GM13977 (cell line): ENCODE results near the gene DLX2.

ENCODE experiments used
- DNase-seq: peaks from one replicate; pipeline ENCODE4 v3.0.0; 2012; ENCODE audit warnings: low spot score
- in situ Hi-C: fragments of 300-500 bp; cut with MboI; formaldehyde crosslinking; loops from one replicate; pipeline ENCODE4 v1.12.0; 2022; ENCODE audit warnings: low sequenced_read_pairs, low pct_unique_long_range_greater_than_20kb, mixed read lengths, inconsistent platforms; ENCODE audit not compliant: unreplicated experiment
- TF ChIP-seq, protein P1 (sequence below): IDR thresholded peaks from 2 replicates; pipeline ENCODE4 v1.5.1; 2012; ENCODE audit warnings: mild to moderate bottlenecking, control low read depth; ENCODE audit not compliant: insufficient read depth; ENCODE audit errors: extremely low read depth, missing control alignments

The DLX2 gene

DNA sequence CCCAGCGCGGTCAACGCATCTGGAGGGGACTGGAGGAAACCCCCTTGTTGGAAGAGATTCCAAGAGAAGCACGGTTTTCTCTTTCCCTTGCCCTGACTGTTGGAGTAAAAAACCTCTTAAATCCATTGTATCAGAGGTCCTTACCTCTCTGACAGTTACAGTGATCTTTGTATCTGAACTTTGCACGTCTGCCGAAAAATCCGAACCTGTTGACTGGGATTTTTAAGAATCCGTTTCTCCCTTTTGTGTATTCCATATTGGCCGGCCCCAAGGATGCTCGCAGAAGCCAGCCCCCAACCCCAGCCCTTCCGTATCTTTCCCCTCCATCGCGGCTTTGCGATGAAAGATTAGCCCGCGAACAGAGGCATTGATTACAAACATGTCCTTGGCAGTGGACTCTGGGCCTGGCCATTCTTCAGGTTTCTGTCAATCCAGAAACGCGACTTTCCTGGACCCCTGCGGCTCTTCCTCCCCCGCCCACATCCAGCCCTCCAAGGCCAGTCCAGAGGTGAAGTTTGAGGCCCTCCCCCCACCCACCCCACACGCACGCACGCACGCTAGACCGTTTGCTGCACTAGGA lies 22.0 kb downstream of the DLX2 start:
- in situ Hi-C loops, result loop anchor here (10.0 to 25.0 kb wide), 3 partner anchors 268 to 1366 kb away; partner anchors contain the start of genes GAD1 and SP5
- DNase-seq, result no peak
- TF ChIP-seq, protein P1, sequence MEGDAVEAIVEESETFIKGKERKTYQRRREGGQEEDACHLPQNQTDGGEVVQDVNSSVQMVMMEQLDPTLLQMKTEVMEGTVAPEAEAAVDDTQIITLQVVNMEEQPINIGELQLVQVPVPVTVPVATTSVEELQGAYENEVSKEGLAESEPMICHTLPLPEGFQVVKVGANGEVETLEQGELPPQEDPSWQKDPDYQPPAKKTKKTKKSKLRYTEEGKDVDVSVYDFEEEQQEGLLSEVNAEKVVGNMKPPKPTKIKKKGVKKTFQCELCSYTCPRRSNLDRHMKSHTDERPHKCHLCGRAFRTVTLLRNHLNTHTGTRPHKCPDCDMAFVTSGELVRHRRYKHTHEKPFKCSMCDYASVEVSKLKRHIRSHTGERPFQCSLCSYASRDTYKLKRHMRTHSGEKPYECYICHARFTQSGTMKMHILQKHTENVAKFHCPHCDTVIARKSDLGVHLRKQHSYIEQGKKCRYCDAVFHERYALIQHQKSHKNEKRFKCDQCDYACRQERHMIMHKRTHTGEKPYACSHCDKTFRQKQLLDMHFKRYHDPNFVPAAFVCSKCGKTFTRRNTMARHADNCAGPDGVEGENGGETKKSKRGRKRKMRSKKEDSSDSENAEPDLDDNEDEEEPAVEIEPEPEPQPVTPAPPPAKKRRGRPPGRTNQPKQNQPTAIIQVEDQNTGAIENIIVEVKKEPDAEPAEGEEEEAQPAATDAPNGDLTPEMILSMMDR, result no peak

DNA sequence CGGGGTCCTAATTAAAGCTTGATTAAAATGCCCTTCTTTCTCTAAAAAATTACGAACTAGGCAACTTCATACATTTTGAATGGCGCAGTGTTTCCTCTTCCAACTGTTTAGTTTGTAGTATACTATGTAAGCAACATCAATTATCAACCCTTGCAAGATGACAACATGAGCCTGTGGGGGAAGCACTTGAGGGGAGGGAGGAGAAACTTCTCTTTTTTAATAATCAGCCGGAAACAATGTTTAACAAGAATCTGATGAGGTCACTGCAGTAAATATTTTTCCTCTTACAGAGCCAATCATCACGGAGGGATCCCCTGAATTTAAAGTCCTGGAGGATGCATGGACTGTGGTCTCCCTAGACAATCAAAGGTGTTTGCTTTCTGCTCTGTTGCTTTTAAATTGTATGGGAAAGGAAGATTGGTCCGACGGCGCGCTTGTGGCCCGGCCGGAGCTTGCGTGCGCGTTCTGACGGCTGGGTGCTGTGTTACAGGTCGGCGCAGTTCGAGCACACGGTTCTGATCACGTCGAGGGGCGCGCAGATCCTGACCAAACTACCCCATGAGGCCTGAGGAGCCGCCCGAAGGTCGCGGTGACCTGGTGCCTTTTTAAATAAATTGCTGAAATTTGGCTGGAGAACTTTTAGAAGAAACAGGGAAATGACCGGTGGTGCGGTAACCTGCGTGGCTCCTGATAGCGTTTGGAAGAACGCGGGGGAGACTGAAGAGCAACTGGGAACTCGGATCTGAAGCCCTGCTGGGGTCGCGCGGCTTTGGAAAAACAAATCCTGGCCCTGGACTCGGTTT lies 22.7 kb downstream of the DLX2 start:
- in situ Hi-C loops, result loop anchor here (10.0 to 25.0 kb wide), 3 partner anchors 268 to 1365 kb away; partner anchors contain the start of genes GAD1 and SP5
- DNase-seq, result no peak
- TF ChIP-seq, protein P1, result no peak

DNA sequence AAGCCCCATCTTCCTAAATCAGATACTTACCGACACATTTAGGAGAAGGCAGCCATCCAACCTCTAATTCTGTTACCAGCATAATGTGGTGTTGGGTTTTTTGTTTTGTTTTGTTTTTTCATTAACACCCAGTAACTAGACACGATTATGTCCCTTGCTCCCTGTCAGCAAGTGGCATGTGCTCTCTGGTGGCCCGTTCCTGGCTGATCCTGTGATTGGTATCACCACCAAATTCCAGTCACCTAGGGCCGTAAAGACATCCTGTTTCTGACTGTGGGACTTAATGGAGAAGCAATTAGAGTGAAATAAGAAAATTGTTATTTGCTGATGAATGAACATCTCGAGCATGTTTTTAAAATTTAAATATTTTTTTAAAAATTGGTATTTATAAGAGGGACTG lies 23.3 kb downstream of the DLX2 start:
- in situ Hi-C loops, result loop anchor here (25.0 kb wide), 1 partner anchor 267 kb away; no protein-coding TSS in a partner anchor
- DNase-seq, result no peak
- TF ChIP-seq, protein P1, result no peak

DNA sequence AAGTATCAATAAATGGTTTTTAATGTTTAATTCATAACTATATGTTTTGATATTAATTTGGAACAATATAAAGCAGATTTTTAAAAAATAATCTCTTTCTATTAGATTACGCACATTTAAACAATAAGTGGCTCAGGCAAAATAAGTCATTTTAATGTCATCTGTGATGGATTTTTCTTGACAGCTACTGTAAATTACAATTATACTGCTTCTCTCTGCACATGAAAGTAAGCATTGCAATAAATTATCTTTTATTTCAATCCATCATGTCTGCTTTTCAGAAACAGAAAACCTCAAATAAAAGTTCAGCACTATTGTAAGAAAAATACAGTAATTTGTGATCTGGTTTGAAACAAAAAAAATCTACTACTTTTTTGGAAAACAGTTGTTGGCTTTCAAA lies 28.4 kb downstream of the DLX2 start:
- DNase-seq, result no peak

DNA sequence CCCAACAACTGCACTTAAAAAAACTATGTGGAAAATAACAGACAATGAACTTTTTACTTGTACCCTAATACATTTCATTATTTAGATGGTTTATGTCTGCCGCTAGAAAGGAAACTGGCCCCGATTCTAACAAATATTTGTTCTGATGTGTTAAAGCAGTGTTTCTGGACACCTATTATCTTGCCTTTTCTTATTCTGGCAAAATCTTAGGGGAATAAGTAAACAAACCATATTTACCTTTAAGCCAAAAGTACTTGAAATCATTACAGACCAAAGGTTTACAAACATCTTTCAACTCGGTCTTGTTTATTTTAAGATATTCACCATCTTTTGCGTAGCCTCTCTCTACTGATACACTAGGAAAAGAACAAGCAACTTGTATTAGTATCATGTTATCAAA lies 29.2 kb downstream of the DLX2 start:
- in situ Hi-C loops, result no loop called here
- TF ChIP-seq, protein P1, result no peak
- DNase-seq, result no peak

More for the DNA sequence above, 28.4 kb downstream of the DLX2 start:
- TF ChIP-seq, protein P1, result no peak
- in situ Hi-C loops, result no loop called here

DNA sequence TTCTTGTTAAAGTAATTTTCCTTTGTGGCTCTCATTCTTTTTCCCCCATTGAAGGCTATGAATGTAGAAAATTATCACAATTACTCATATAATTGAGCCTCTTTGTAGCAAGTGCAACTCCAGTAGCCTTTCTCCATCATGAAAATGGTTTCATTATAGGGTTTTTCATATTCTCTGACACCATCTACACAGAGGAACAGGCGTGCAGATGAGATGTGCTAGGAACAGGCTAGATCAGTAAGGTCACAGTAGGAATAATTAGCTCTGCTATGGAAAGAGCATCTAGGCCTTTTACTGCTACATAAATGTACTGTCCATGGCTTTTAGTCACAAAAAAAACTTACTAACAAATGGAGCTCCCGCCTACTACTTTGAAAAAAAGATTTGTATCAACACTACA lies 30.0 kb downstream of the DLX2 start:
- DNase-seq, result no peak
- in situ Hi-C loops, result no loop called here
- TF ChIP-seq, protein P1, result no peak
